Mesendoderm (in vitro differentiated cells): ENCODE measurements around the gene CPNE9.

Experiments used
- DNase-seq: peaks from one replicate; pipeline ENCODE4 v3.0.0; 2013
- H2AK5ac ChIP-seq: 2 replicates; pipeline ENCODE4 v1.6.1; 2013; ENCODE audit warnings: low read length, inconsistent platforms
- H2BK120ac ChIP-seq: 2 replicates; pipeline ENCODE4 v1.6.1; 2013; ENCODE audit warnings: low read depth, mild to moderate bottlenecking, low read length, moderate library complexity, mixed read lengths
- H2BK15ac ChIP-seq: replicated peaks from 2 replicates; pipeline ENCODE4 v1.6.1; 2013; ENCODE audit warnings: low read depth, mild to moderate bottlenecking, moderate library complexity
- H2BK5ac ChIP-seq: 2 replicates; pipeline ENCODE4 v1.6.1; 2013; ENCODE audit warnings: low read length, inconsistent platforms
- H3K18ac ChIP-seq: 2 replicates; pipeline ENCODE4 v1.6.1; 2013; ENCODE audit warnings: mild to moderate bottlenecking, low read length, mixed read lengths
- H3K23ac ChIP-seq: one replicate; pipeline ENCODE4 v1.6.1; 2013; ENCODE audit warnings: low read length
- H3K27ac ChIP-seq: 2 replicates; pipeline ENCODE4 v1.5.1; 2013; ENCODE audit warnings: low read depth, mild to moderate bottlenecking, inconsistent platforms, low read length, moderate library complexity
- H3K27me3 ChIP-seq: 2 replicates; pipeline ENCODE4 v1.6.1; 2013; ENCODE audit warnings: low read length, control low read depth, mild to moderate bottlenecking, inconsistent platforms; ENCODE audit not compliant: insufficient read depth, poor library complexity
- H3K36me3 ChIP-seq: 2 replicates; pipeline ENCODE4 v1.6.1; 2013; ENCODE audit warnings: low read length, inconsistent platforms; ENCODE audit not compliant: control insufficient read depth, insufficient read depth
- H3K4ac ChIP-seq: one replicate; pipeline ENCODE4 v1.6.1; 2013; ENCODE audit warnings: low read depth, mild to moderate bottlenecking, low read length, moderate library complexity
- H3K4me1 ChIP-seq: 2 replicates; pipeline ENCODE4 v1.6.1; 2013; ENCODE audit warnings: low read depth, low read length, inconsistent platforms; ENCODE audit not compliant: control insufficient read depth
- H3K4me2 ChIP-seq: 2 replicates; pipeline ENCODE4 v1.6.1; 2013; ENCODE audit warnings: low read length
- H3K4me3 ChIP-seq: 2 replicates; pipeline ENCODE4 v1.5.1; 2013; ENCODE audit warnings: mild to moderate bottlenecking, low read length
- H3K56ac ChIP-seq: one replicate; pipeline ENCODE4 v1.6.1; 2013; ENCODE audit warnings: low read length
- H3K79me1 ChIP-seq: 2 replicates; pipeline ENCODE4 v1.6.1; 2013; ENCODE audit warnings: low read length, inconsistent platforms
- H3K79me2 ChIP-seq: 2 replicates; pipeline ENCODE4 v1.6.1; 2013; ENCODE audit warnings: mild to moderate bottlenecking, low read length; ENCODE audit not compliant: control insufficient read depth, insufficient read depth
- H3K9ac ChIP-seq: 2 replicates; pipeline ENCODE4 v1.6.1; 2013; ENCODE audit warnings: low read length, inconsistent platforms
- H4K5ac ChIP-seq: one replicate; pipeline ENCODE4 v1.6.1; 2013; ENCODE audit warnings: low read length
- H4K8ac ChIP-seq: one replicate; pipeline ENCODE4 v1.6.1; 2013; ENCODE audit warnings: low read depth, mild to moderate bottlenecking, control low read depth, low read length, moderate library complexity
- WGBS: extraction: QIAGEN DNeasy Blood & Tissue Kit; methylation state at CpG from one replicate; pipeline ENCODE4 v1.1.7; 2013; ENCODE audit warnings: low lambda C conversion rate, missing lambda C conversion rate; ENCODE audit not compliant: insufficient coverage; ENCODE audit errors: extremely low coverage; 5-methylcytosine and 5-hydroxymethylcytosine counted together

Gene CPNE9

DNA sequence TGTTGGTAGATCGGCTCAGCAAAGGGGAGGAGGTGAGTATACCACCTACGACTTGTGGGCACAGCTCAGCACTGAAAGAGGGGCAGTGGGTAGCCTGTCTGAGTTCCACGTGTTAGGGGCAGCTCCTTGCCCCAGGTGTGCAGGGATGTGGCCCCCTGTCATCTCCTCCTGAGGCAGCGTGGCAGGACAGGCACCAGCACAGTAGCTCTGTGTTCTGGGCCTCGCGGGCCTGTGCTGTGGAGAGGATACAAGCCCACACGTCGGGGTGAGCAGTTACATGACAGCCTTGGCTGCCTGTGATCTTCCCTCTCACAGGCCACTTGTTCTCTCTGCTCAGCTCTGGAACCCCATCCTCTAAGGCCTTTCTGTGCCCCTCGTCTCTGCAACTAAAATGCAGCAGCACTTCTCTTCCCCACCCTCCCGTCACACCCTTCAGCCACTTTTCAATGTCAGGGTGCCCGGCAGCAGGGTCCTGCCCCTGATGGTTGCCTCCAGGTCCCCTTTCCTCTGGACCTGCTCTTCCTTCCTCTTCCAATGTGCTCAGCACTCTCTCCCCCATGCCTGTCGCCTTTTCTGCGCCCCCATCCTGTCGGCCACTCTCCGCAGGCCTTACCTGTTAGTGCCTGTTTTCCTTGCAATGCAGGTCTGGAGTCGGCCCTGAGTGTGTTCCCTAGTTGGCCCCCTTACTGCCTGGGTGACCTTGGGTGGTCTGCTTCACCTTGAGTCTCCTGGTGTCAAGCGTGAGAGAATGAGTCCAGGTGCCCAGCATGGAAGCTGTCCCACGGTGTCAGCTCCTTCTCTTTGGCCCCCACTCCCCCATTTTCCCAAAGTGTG is 18.2 kb upstream of the CPNE9 start:
- no peaks in the 10 kb centered on the region for H3K27me3 ChIP-seq
- no peak overlapping the region for H2BK5ac ChIP-seq
- no peaks in the 10 kb centered on the region for H3K4me1 ChIP-seq
- H4K5ac ChIP-seq = no peak overlapping the region
- no peak overlapping the region for H3K23ac ChIP-seq
- no peak overlapping the region for H3K4me3 ChIP-seq
- H3K27ac ChIP-seq = no peak overlapping the region
- no peak overlapping the region for H3K9ac ChIP-seq
- H3K56ac ChIP-seq = no peak overlapping the region
- no peaks in the 10 kb centered on the region for H3K79me2 ChIP-seq
- WGBS = no CpG with 5 or more reads among the region's 18 CpGs
- no peak overlapping the region for H3K18ac ChIP-seq
- no peaks in the 10 kb centered on the region for H3K79me1 ChIP-seq
- H3K4me2 ChIP-seq = no peak overlapping the region
- no peak overlapping the region for H2AK5ac ChIP-seq
- H3K36me3 ChIP-seq = peaks cover 8% of the 10 kb centered on the region
- no peak overlapping the region for H4K8ac ChIP-seq
- no peak overlapping the region for H2BK15ac ChIP-seq
- no peak overlapping the region for H3K4ac ChIP-seq
- H2BK120ac ChIP-seq = no peak overlapping the region
- DNase-seq = no peak

DNA sequence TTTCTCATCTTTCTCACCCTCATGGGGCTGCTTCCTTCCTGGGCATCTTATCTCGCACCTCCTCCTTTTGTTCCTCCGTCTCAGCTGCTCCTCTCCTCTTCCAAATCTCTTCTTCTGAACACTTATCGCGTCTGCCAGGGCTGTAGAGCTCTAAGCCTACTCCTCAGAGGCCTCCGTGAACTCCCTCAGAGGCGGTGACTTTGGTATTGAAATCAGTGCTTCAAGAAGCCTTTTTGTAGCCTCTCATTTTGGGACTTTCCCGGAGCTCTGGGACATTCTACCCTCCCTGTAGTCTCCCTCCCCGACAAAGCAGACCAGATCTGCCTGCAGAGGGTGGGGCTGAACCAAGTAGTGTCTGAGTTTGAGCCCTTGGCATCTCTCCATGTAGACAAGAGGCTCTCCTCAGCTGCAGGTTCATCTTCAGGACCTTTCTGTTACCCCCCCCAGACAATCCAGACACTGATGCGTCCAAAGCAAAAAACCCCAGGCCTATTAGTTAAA is 17.5 kb upstream of the CPNE9 start:
- no peaks in the 10 kb centered on the region for H3K79me2 ChIP-seq
- no CpG with 5 or more reads among the region's 9 CpGs for WGBS
- H3K4me2 ChIP-seq = no peak overlapping the region
- H3K36me3 ChIP-seq = peaks cover 8% of the 10 kb centered on the region
- H3K18ac ChIP-seq = no peak overlapping the region
- H2AK5ac ChIP-seq = no peak overlapping the region
- no peak overlapping the region for H2BK5ac ChIP-seq
- no peak overlapping the region for H3K27ac ChIP-seq
- DNase-seq = no peak
- H3K27me3 ChIP-seq = no peaks in the 10 kb centered on the region
- no peak overlapping the region for H2BK120ac ChIP-seq
- no peaks in the 10 kb centered on the region for H3K4me1 ChIP-seq
- H3K56ac ChIP-seq = no peak overlapping the region
- H3K9ac ChIP-seq = no peak overlapping the region
- H4K5ac ChIP-seq = no peak overlapping the region
- H3K4ac ChIP-seq = no peak overlapping the region
- no peak overlapping the region for H4K8ac ChIP-seq
- no peaks in the 10 kb centered on the region for H3K79me1 ChIP-seq
- H3K4me3 ChIP-seq = no peak overlapping the region
- H2BK15ac ChIP-seq = no peak overlapping the region
- H3K23ac ChIP-seq = no peak overlapping the region

GRCh38 chr3:9686703-9687102 is 16.9 kb upstream of the CPNE9 start:
- Histone ChIP-seq H3K4me3 (no peak overlapping the region), H3K79me1 (no peaks in the 10 kb centered on the region), H3K36me3 (peaks cover 8% of the 10 kb centered on the region), H3K9ac (no peak overlapping the region), H3K18ac (no peak overlapping the region), H3K4me1 (no peaks in the 10 kb centered on the region), H3K56ac (no peak overlapping the region), H4K5ac (no peak overlapping the region), H3K27ac (no peak overlapping the region), H4K8ac (no peak overlapping the region), H3K4ac (no peak overlapping the region), H2BK5ac (no peak overlapping the region), H3K4me2 (no peak overlapping the region), H3K27me3 (no peaks in the 10 kb centered on the region), H2BK15ac (no peak overlapping the region), H3K23ac (no peak overlapping the region), H2AK5ac (no peak overlapping the region), H2BK120ac (no peak overlapping the region), H3K79me2 (no peaks in the 10 kb centered on the region)
- no CpG with 5 or more reads among the region's 3 CpGs for WGBS
- no peak for DNase-seq

- no peak overlapping the region for H3K4me2 ChIP-seq
- H2AK5ac ChIP-seq = no peak overlapping the region
- peaks cover 8% of the 10 kb centered on the region for H3K36me3 ChIP-seq
- H4K8ac ChIP-seq = no peak overlapping the region
- WGBS = no CpG with 5 or more reads among the region's 7 CpGs
- no peak overlapping the region for H2BK5ac ChIP-seq
- H3K79me1 ChIP-seq = no peaks in the 10 kb centered on the region
- H3K4ac ChIP-seq = no peak overlapping the region
- DNase-seq = no peak
- no peak overlapping the region for H2BK120ac ChIP-seq
- H3K18ac ChIP-seq = no peak overlapping the region
- H3K23ac ChIP-seq = no peak overlapping the region
- H3K4me3 ChIP-seq = no peak overlapping the region
- no peak overlapping the region for H3K9ac ChIP-seq
- no peaks in the 10 kb centered on the region for H3K4me1 ChIP-seq
- no peaks in the 10 kb centered on the region for H3K27me3 ChIP-seq
- H2BK15ac ChIP-seq = no peak overlapping the region
- no peaks in the 10 kb centered on the region for H3K79me2 ChIP-seq
- no peak overlapping the region for H3K56ac ChIP-seq
- H3K27ac ChIP-seq = no peak overlapping the region
- H4K5ac ChIP-seq = no peak overlapping the region
These were observed 16.1 kb upstream of the CPNE9 start for GRCh38 chr3:9687514-9687913.

GRCh38 chr3:9688961-9689360 is 14.7 kb upstream of the CPNE9 start:
- Histone ChIP-seq H3K23ac (no peak overlapping the region), H3K4ac (no peak overlapping the region), H4K8ac (no peak overlapping the region), H3K27me3 (no peaks in the 10 kb centered on the region), H4K5ac (no peak overlapping the region), H3K56ac (no peak overlapping the region), H2AK5ac (no peak overlapping the region), H2BK15ac (no peak overlapping the region), H3K4me2 (no peak overlapping the region), H3K27ac (no peak overlapping the region), H3K9ac (no peak overlapping the region), H3K79me1 (no peaks in the 10 kb centered on the region), H2BK5ac (no peak overlapping the region), H3K4me1 (no peaks in the 10 kb centered on the region), H2BK120ac (no peak overlapping the region), H3K4me3 (no peak overlapping the region), H3K36me3 (peaks cover 4% of the 10 kb centered on the region), H3K18ac (no peak overlapping the region), H3K79me2 (no peaks in the 10 kb centered on the region)
- DNase-seq = no peak
- WGBS = no CpG with 5 or more reads among the region's 5 CpGs

- no peaks in the 10 kb centered on the region for H3K4me1 ChIP-seq
- H3K27ac ChIP-seq = no peak overlapping the region
- H2BK120ac ChIP-seq = no peak overlapping the region
- no peak overlapping the region for H3K4me2 ChIP-seq
- no peak overlapping the region for H3K56ac ChIP-seq
- no peaks in the 10 kb centered on the region for H3K79me1 ChIP-seq
- H3K18ac ChIP-seq = no peak overlapping the region
- no CpG with 5 or more reads among the region's 4 CpGs for WGBS
- H3K36me3 ChIP-seq = peaks cover 3% of the 10 kb centered on the region
- no peak overlapping the region for H4K8ac ChIP-seq
- no peak overlapping the region for H3K4ac ChIP-seq
- H3K9ac ChIP-seq = no peak overlapping the region
- no peak overlapping the region for H3K4me3 ChIP-seq
- H2BK5ac ChIP-seq = no peak overlapping the region
- H3K23ac ChIP-seq = no peak overlapping the region
- H3K27me3 ChIP-seq = no peaks in the 10 kb centered on the region
- no peak overlapping the region for H4K5ac ChIP-seq
- no peaks in the 10 kb centered on the region for H3K79me2 ChIP-seq
- no peak overlapping the region for H2BK15ac ChIP-seq
- DNase-seq = no peak
- no peak overlapping the region for H2AK5ac ChIP-seq
These were observed 13.9 kb upstream of the CPNE9 start for GRCh38 chr3:9689757-9690156.
